Panc1 (cell line): ENCODE results near the gene MYCBPAP. TPM values are rescaled to one million over a fixed set of nuclear protein-coding genes. Genes with fewer than 3 reads are reported as not detected.

Experiments
- ATAC-seq: fragments of 200-7000 bp; cut with Tn5 transposase; 2 replicates; pipeline ENCODE4 v1.9.1; 2020; ENCODE audit warnings: mild to moderate bottlenecking, moderate library complexity
- BruUV-seq: library from RNA; stranded (reverse); fragments of 400-500 nt; replicated peaks from 2 replicates; lab custom pipeline; 2021; lab: Mats Ljungman, UMichigan
- CTCF ChIA-PET: fragments of 300-600 bp; sonication (Branson Sonifier 250); formaldehyde crosslinking; loops from one replicate; lab custom pipeline; 2022; ENCODE audit warnings: antibody characterized with exemption; lab: Charles Lee
- POLR2A ChIA-PET: fragments of 300-600 bp; sonication (Branson Sonifier 250); formaldehyde crosslinking; loops from one replicate; lab custom pipeline; 2022; ENCODE audit warnings: antibody characterized with exemption; lab: Charles Lee
- DNase-seq: peaks from one replicate; pipeline ENCODE4 v3.0.0-alpha.2; 2010; ENCODE audit warnings: low read depth, low spot score
- H3K27ac ChIP-seq: 2 replicates; pipeline ENCODE4 v1.5.1; 2011; ENCODE audit warnings: mild to moderate bottlenecking, low read length, inconsistent platforms
- H3K27me3 ChIP-seq: fragments of 200-500 bp; sonication (Bioruptor generic); 2 replicates; pipeline ENCODE4 v1.6.0; 2014; ENCODE audit warnings: low read length, inconsistent platforms; ENCODE audit not compliant: control insufficient read depth, insufficient read depth
- H3K36me3 ChIP-seq: fragments of 200-500 bp; sonication (Bioruptor generic); 2 replicates; pipeline ENCODE4 v1.5.1; 2014; ENCODE audit warnings: inconsistent platforms, mild to moderate bottlenecking, low read length, moderate library complexity; ENCODE audit not compliant: control insufficient read depth, insufficient read depth
- H3K4me1 ChIP-seq: 2 replicates; pipeline ENCODE4 v1.5.1; 2011; ENCODE audit warnings: inconsistent platforms, mild to moderate bottlenecking, low read length, moderate library complexity; ENCODE audit not compliant: control insufficient read depth, insufficient read depth
- H3K4me3 ChIP-seq, 2 experiments: 2 replicates each; pipeline ENCODE4 v1.5.1; 2011 to 2012; ENCODE audit warnings: low read depth in 2 of 2, low read length in 2 of 2, mild to moderate bottlenecking in 2 of 2, inconsistent platforms in 1 of 2, moderate library complexity in 1 of 2
- H3K9me3 ChIP-seq: fragments of 200-500 bp; sonication (Bioruptor generic); 2 replicates; pipeline ENCODE4 v1.5.1; 2014; ENCODE audit warnings: low read depth, mild to moderate bottlenecking, inconsistent platforms, low read length, moderate library complexity; ENCODE audit not compliant: control insufficient read depth, insufficient read depth
- POLR2AphosphoS5 ChIP-seq: IDR thresholded peaks from 2 replicates; pipeline ENCODE4 v1.6.1; 2012; ENCODE audit warnings: mild to moderate bottlenecking, low read depth, low read length, moderate library complexity
- REST ChIP-seq, 2 experiments: IDR thresholded peaks; 2 replicates each; pipeline ENCODE4 v1.6.1; 2011 to 2012; ENCODE audit warnings: low read depth in 2 of 2, control low read depth in 1 of 2, low read length in 1 of 2, mild to moderate bottlenecking in 1 of 2, moderate library complexity in 1 of 2; ENCODE audit not compliant: insufficient read depth in 1 of 2
- SIN3A ChIP-seq: IDR thresholded peaks from 2 replicates; pipeline ENCODE4 v1.6.1; 2012; ENCODE audit warnings: low read depth, mild to moderate bottlenecking, low read length, moderate library complexity, borderline replicate concordance; ENCODE audit not compliant: insufficient read depth
- TCF7L2 ChIP-seq: IDR thresholded peaks from 2 replicates; pipeline ENCODE4 v1.6.1; 2011; ENCODE audit warnings: mild to moderate bottlenecking, low read depth, low read length, inconsistent platforms
- in situ Hi-C: cut with HindIII; loops from 2 replicates; pipeline ENCODE4 v1.10.0; 2016; ENCODE audit warnings: low sequenced_read_pairs, low pct_unique_long_range_greater_than_20kb
- intact Hi-C: fragments of 100-400 bp; cut with micrococcal nuclease; formaldehyde crosslinking; loops from one replicate; pipeline ENCODE4 v1.10.0; 2022; ENCODE audit not compliant: unreplicated experiment
- total RNA-seq: library from RNA; stranded (reverse); gene quantifications from one replicate; pipeline ENCODE4 v1.2.1, GENCODE V29; 2021; ENCODE audit not compliant: unreplicated experiment
- TF ChIP-seq, protein P1 (sequence below): fragments of 450-650 bp; IDR thresholded peaks from 2 replicates; pipeline ENCODE4 v1.5.1; 2017; ENCODE audit warnings: mild to moderate bottlenecking

MYCBPAP gene
- total RNA-seq, 1 experiment from 2014 or later: 2.2 TPM

DNA sequence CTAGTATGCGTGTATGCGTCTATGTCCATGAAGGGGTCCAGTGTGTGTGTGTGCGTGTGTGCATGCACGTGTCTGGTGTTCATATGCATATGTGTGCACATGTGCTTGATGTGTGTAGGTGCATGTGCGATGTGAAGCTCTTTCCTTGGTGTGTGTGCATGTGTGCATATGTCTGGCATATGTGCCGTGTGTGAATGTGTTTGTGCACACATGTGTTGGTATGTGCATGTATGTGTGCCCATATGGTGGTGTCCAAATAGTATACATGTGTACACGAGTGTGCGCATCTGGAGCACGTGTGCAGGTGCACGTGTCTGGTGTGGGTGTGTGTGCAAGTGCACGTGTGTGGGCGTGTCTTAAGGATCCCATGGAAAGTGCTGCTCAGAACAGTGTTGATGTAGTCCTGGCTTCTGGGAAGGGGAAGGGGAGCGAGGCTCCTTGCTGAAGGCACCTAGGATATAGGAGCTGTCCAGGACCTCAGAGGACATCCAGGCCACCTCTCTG is 69.3 kb downstream of the MYCBPAP start:
- no peak for DNase-seq
- Histone ChIP-seq H3K4me1 (no peaks in the 10 kb centered on the region), H3K27me3 (no peaks in the 10 kb centered on the region), H3K9me3 (no peaks in the 10 kb centered on the region), H3K4me3 (no peak overlapping the region), H3K27ac (no peak overlapping the region), H3K36me3 (no peaks in the 10 kb centered on the region)
- ChIA-PET POLR2A (no interaction called here), CTCF (no interaction called here)
- in situ Hi-C loops: no loop called here
- no TSS peak for BruUV-seq
- intact Hi-C loops: no loop called here
- TF ChIP-seq REST (IDR thresholded peaks at IDR 0.05; ENCODE audit: insufficient read depth in 1 of 2, low read depth in 2 of 2, low read length in 1 of 2) (no peak), TCF7L2 (no peak), POLR2AphosphoS5 (no peak), SIN3A (no peak)
- TF ChIP-seq, protein P1, sequence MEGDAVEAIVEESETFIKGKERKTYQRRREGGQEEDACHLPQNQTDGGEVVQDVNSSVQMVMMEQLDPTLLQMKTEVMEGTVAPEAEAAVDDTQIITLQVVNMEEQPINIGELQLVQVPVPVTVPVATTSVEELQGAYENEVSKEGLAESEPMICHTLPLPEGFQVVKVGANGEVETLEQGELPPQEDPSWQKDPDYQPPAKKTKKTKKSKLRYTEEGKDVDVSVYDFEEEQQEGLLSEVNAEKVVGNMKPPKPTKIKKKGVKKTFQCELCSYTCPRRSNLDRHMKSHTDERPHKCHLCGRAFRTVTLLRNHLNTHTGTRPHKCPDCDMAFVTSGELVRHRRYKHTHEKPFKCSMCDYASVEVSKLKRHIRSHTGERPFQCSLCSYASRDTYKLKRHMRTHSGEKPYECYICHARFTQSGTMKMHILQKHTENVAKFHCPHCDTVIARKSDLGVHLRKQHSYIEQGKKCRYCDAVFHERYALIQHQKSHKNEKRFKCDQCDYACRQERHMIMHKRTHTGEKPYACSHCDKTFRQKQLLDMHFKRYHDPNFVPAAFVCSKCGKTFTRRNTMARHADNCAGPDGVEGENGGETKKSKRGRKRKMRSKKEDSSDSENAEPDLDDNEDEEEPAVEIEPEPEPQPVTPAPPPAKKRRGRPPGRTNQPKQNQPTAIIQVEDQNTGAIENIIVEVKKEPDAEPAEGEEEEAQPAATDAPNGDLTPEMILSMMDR: no peak
- no peak for ATAC-seq

GRCh38 chr17:50578173-50578572 is 69.9 kb downstream of the MYCBPAP start:
- Histone ChIP-seq H3K4me1 (no peaks in the 10 kb centered on the region), H3K36me3 (no peaks in the 10 kb centered on the region), H3K27ac (no peak overlapping the region), H3K9me3 (no peaks in the 10 kb centered on the region), H3K4me3 (no peak overlapping the region), H3K27me3 (no peaks in the 10 kb centered on the region)
- ChIA-PET POLR2A (no interaction called here), CTCF (no interaction called here)
- ATAC-seq (no peak), DNase-seq (no peak)
- in situ Hi-C loops (no loop called here), intact Hi-C loops (no loop called here)
- no peak for TF ChIP-seq SIN3A
- TF ChIP-seq, protein P1: no peak
- no TSS peak for BruUV-seq
